WTC11 (cell line): ENCODE measurements around the gene SSH3. TPM values are rescaled to one million over a fixed set of nuclear protein-coding genes. Genes with fewer than 3 reads are reported as not detected.
A peak's percentile ranks its signal among the peaks of the same experiment; 100 is the strongest.

Experiments
- ATAC-seq: fragments of 200-7000 bp; cut with Tn5 transposase; 2 replicates; pipeline ENCODE4 v1.10.0; 2021; ENCODE audit warnings: mild to moderate bottlenecking, moderate library complexity
- CTCF ChIA-PET: fragments of 300-600 bp; sonication (Branson Sonifier 250); formaldehyde crosslinking; loops from one replicate; lab custom pipeline; 2021; ENCODE audit warnings: antibody characterized with exemption; lab: Charles Lee
- POLR2A ChIA-PET: fragments of 350-600 bp; sonication (Branson Sonifier 250); formaldehyde crosslinking; loops from one replicate; lab custom pipeline; 2021; ENCODE audit warnings: antibody characterized with exemption; lab: Charles Lee
- DNase-seq: peaks from one replicate; pipeline ENCODE4 v3.0.0; 2021; ENCODE audit warnings: low spot score
- H3K27ac Mint-ChIP-seq: 2 replicates; pipeline ENCODE4 v1.8.0; 2021; ENCODE audit warnings: mixed read lengths
- H3K27me3 Mint-ChIP-seq: 2 replicates; pipeline ENCODE4 v1.8.0; 2021; ENCODE audit warnings: low read depth, mild to moderate bottlenecking, moderate library complexity, mixed read lengths
- H3K36me3 Mint-ChIP-seq: 2 replicates; pipeline ENCODE4 v1.8.0; 2021; ENCODE audit warnings: mixed read lengths
- H3K4me1 Mint-ChIP-seq: 2 replicates; pipeline ENCODE4 v1.8.0; 2022; ENCODE audit warnings: mixed read lengths
- H3K4me3 Mint-ChIP-seq: 2 replicates; pipeline ENCODE4 v1.8.0; 2021; ENCODE audit warnings: mild to moderate bottlenecking, moderate library complexity, mixed read lengths
- H3K9me3 Mint-ChIP-seq: 2 replicates; pipeline ENCODE4 v1.8.0; 2021; ENCODE audit warnings: mixed read lengths
- AFF4 ChIP-seq: sonication (generic); formaldehyde crosslinking; IDR thresholded peaks from 2 replicates; pipeline ENCODE4 v1.8.1; 2023; ENCODE audit warnings: mild to moderate bottlenecking, missing genetic modification reagents, borderline replicate concordance
- AR ChIP-seq: fragments of 250-450 bp; sonication (Bioruptor Pico); IDR thresholded peaks from 2 replicates; pipeline ENCODE4 v1.9.0; 2021; ENCODE audit warnings: mild to moderate bottlenecking
- CBFB ChIP-seq: sonication (generic); formaldehyde crosslinking; IDR thresholded peaks from 2 replicates; pipeline ENCODE4 v1.8.1; 2022; ENCODE audit warnings: mild to moderate bottlenecking, low read depth, missing genetic modification reagents
- CREB1 ChIP-seq: sonication (generic); formaldehyde crosslinking; IDR thresholded peaks from 2 replicates; pipeline ENCODE4 v1.8.0; 2023; ENCODE audit warnings: mild to moderate bottlenecking, missing genetic modification reagents
- CREM ChIP-seq: sonication (generic); formaldehyde crosslinking; IDR thresholded peaks from 2 replicates; pipeline ENCODE4 v1.8.1; 2022; ENCODE audit warnings: mild to moderate bottlenecking, missing genetic modification reagents, moderate library complexity
- ELF4 ChIP-seq: sonication (generic); formaldehyde crosslinking; IDR thresholded peaks from 2 replicates; pipeline ENCODE4 v1.8.1; 2022; ENCODE audit warnings: low read depth, mild to moderate bottlenecking, moderate library complexity, missing genetic modification reagents
- FOXK1 ChIP-seq: sonication (generic); formaldehyde crosslinking; IDR thresholded peaks from 2 replicates; pipeline ENCODE4 v1.8.0; 2022; ENCODE audit warnings: mild to moderate bottlenecking, moderate library complexity, missing genetic modification reagents
- MYBL2 ChIP-seq: sonication (generic); formaldehyde crosslinking; IDR thresholded peaks from 2 replicates; pipeline ENCODE4 v1.8.1; 2023; ENCODE audit warnings: mild to moderate bottlenecking, moderate library complexity, missing genetic modification reagents
- RELA ChIP-seq: sonication (generic); formaldehyde crosslinking; IDR thresholded peaks from 2 replicates; pipeline ENCODE4 v1.8.1; 2022; ENCODE audit warnings: missing genetic modification reagents, mild to moderate bottlenecking, borderline replicate concordance
- TP53 ChIP-seq: sonication (generic); formaldehyde crosslinking; IDR thresholded peaks from 2 replicates; pipeline ENCODE4 v1.8.1; 2023; ENCODE audit warnings: mild to moderate bottlenecking, missing genetic modification reagents
- ZBTB21 ChIP-seq: sonication (generic); formaldehyde crosslinking; IDR thresholded peaks from 2 replicates; pipeline ENCODE4 v1.8.1; 2023; ENCODE audit warnings: mild to moderate bottlenecking, missing genetic modification reagents, borderline replicate concordance
- ZNF232 ChIP-seq: sonication (generic); formaldehyde crosslinking; IDR thresholded peaks from 2 replicates; pipeline ENCODE4 v1.8.0; 2022; ENCODE audit warnings: mild to moderate bottlenecking, missing genetic modification reagents
- ZNF671 ChIP-seq: fragments of 250-450 bp; sonication (Bioruptor Pico); IDR thresholded peaks from 2 replicates; pipeline ENCODE4 v1.8.0; 2021; ENCODE audit warnings: mild to moderate bottlenecking
- ZSCAN18 ChIP-seq: fragments of 250-450 bp; sonication (Bioruptor Pico); IDR thresholded peaks from 2 replicates; pipeline ENCODE4 v2.1.2; 2022; ENCODE audit warnings: mild to moderate bottlenecking, moderate library complexity
- total RNA-seq: library from RNA; stranded (reverse); gene quantifications from 3 replicates; pipeline ENCODE4 v1.2.3, GENCODE V29; 2021

Gene SSH3
- total RNA-seq, 1 experiment from 2014 or later: 42.3 TPM

GRCh38 chr11:67349036-67349435 lies 45.7 kb downstream of the SSH3 start:
- Mint-ChIP-seq H3K27ac (no peak overlapping the region), H3K4me1 (peaks cover 18% of the 10 kb centered on the region), H3K36me3 (no peaks in the 10 kb centered on the region), H3K4me3 (no peak overlapping the region), H3K27me3 (no peaks in the 10 kb centered on the region; the same call in 1 of the 2 replicates), H3K9me3 (no peaks in the 10 kb centered on the region)
- CTCF ChIA-PET: interaction anchor here (0.8 to 10.1 kb wide), 5 partner anchors 27 to 87 kb away, joined by 3 to 842 read pairs (median 4); partner anchors contain the start of genes CLCF1 and RAD9A
- POLR2A ChIA-PET: no interaction called here
- ATAC-seq: no peak
- TF ChIP-seq MYBL2: no peak
- no peak for TF ChIP-seq CREB1
- TF ChIP-seq ZNF232 (CRISPR knock-in tag): no peak
- DNase-seq: no peak

- ChIA-PET POLR2A (no interaction called here), CTCF (interaction anchor here (0.8 to 10.1 kb wide), 6 partner anchors 26 to 87 kb away, joined by 3 to 842 read pairs (median 4); partner anchors contain the start of genes CLCF1 and RAD9A)
- Mint-ChIP-seq H3K27me3 (no peaks in the 10 kb centered on the region; the same call in 1 of the 2 replicates), H3K9me3 (no peaks in the 10 kb centered on the region), H3K27ac (peak overlapping the region; percentile 1; the same call in 1 of the 2 replicates), H3K4me3 (no peak overlapping the region), H3K36me3 (no peaks in the 10 kb centered on the region), H3K4me1 (peaks cover 22% of the 10 kb centered on the region)
- TF ChIP-seq ELF4 (no peak), TP53 (CRISPR knock-in tag) (no peak), ZNF671 (CRISPR knock-in tag) (no peak), AR (CRISPR knock-in tag) (no peak), CREM (CRISPR knock-in tag) (no peak), ZSCAN18 (CRISPR knock-in tag) (no peak), CBFB (no peak), ZBTB21 (no peak), AFF4 (no peak), RELA (CRISPR knock-in tag) (no peak)
- DNase-seq (no peak), ATAC-seq (no peak)
Observed at GRCh38 chr11:67349457-67349856, 46.1 kb downstream of the SSH3 start.

- DNase-seq (no peak), ATAC-seq (no peak)
- no peaks in the 10 kb centered on the region for H3K36me3 Mint-ChIP-seq
- no peak overlapping the region for H3K4me3 Mint-ChIP-seq
- 0 out of 2 replicates have a peak overlapping the region, but pooled peaks have one; percentile 1 for H3K27ac Mint-ChIP-seq
- H3K9me3 Mint-ChIP-seq: no peaks in the 10 kb centered on the region
- H3K27me3 Mint-ChIP-seq: no peaks in the 10 kb centered on the region; the same call in 1 of the 2 replicates
- ChIA-PET CTCF (interaction anchor here (0.6 to 10.1 kb wide), 11 partner anchors 8 to 248 kb away, joined by 3 to 842 read pairs (median 13); partner anchors contain the start of genes CLCF1, CORO1B, RAD9A and SSH3), POLR2A (no interaction called here)
- H3K4me1 Mint-ChIP-seq: peaks cover 28% of the 10 kb centered on the region
- no peak for TF ChIP-seq FOXK1 (CRISPR knock-in tag)
Observed at GRCh38 chr11:67349928-67350465, 46.7 kb downstream of the SSH3 start.
